Muscle layer of colon (tissue), 2 donors: ENCODE results near the gene PPP1R13B.

Experiments
- H3K27ac ChIP-seq: one replicate; pipeline ENCODE4 v1.7.0; 2013; ENCODE audit warnings: low read depth, mild to moderate bottlenecking, low read length, moderate library complexity
- H3K27me3 ChIP-seq, 2 donors: one replicate each; pipeline ENCODE4 v1.7.0; 2013; ENCODE audit warnings: low read length in 2 of 2, mild to moderate bottlenecking in 2 of 2; ENCODE audit not compliant: insufficient read depth in 2 of 2, control insufficient read depth in 1 of 2
- H3K36me3 ChIP-seq: one replicate; pipeline ENCODE4 v1.7.0; 2013; ENCODE audit warnings: mild to moderate bottlenecking, low read length; ENCODE audit not compliant: insufficient read depth
- H3K4me1 ChIP-seq: one replicate; pipeline ENCODE4 v1.7.0; 2013; ENCODE audit warnings: mild to moderate bottlenecking, low read length; ENCODE audit not compliant: insufficient read depth
- H3K4me3 ChIP-seq, 2 donors: one replicate each; pipeline ENCODE4 v1.7.0; 2013; ENCODE audit warnings: low read length in 2 of 2, low read depth in 1 of 2, mild to moderate bottlenecking in 1 of 2, moderate library complexity in 1 of 2
- H3K9ac ChIP-seq: one replicate; pipeline ENCODE4 v1.7.0; 2013; ENCODE audit warnings: low read length
- H3K9me3 ChIP-seq: one replicate; pipeline ENCODE4 v1.7.0; 2013; ENCODE audit warnings: mild to moderate bottlenecking, low read length
- donor health status: abdominal sarcoma.
- donor health status: Adenocarcinoma of cecum.

Gene PPP1R13B

DNA sequence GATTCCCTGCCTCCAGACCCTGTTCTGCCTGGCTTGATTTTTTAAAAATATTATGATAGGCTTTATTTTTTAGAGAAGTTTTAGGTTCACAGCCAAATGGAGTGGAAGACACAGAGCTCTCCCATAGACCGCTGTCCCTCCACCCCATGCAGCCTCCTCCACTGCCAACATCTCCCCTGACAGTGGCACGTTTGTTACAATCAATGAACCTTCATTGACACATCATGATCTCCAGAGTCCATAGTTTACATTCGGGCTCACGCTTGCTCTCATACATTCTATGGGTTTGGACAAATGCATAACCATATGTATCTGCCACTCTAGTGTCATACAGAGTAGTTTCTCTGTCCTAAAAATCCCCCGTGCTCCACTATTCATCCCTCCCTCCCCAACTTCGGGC is 15.9 kb upstream of the PPP1R13B start:
- Histone ChIP-seq H3K9ac (no peak overlapping the region), H3K27ac (no peak overlapping the region), H3K4me1 (peaks cover 8% of the 10 kb centered on the region), H3K4me3 (no peak overlapping the region), H3K27me3 (no peaks in the 10 kb centered on the region), H3K36me3 (no peaks in the 10 kb centered on the region), H3K9me3 (no peaks in the 10 kb centered on the region)

DNA sequence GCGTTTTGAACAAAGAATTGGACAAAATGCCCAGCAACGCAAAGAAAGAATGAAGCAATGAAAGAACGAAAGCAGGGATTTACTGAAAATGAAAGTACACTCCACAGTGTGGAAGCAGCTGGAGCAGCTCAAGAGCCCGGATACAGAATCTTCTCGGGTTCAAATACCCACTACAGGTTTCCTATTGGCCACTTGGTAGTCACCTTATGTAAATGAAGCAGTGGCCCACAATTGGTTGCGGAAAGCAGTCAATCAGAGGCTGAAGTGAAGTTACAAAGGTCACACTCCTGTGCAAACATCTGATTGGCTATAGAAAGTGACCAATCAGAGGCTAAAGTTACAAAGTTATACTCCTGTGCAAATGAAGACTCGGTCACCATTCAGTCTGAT is 15.0 kb upstream of the PPP1R13B start:
- Histone ChIP-seq H3K27me3 (no peaks in the 10 kb centered on the region), H3K9ac (no peak overlapping the region), H3K4me1 (no peaks in the 10 kb centered on the region), H3K4me3 (no peak overlapping the region), H3K27ac (no peak overlapping the region), H3K9me3 (no peaks in the 10 kb centered on the region), H3K36me3 (no peaks in the 10 kb centered on the region)

DNA sequence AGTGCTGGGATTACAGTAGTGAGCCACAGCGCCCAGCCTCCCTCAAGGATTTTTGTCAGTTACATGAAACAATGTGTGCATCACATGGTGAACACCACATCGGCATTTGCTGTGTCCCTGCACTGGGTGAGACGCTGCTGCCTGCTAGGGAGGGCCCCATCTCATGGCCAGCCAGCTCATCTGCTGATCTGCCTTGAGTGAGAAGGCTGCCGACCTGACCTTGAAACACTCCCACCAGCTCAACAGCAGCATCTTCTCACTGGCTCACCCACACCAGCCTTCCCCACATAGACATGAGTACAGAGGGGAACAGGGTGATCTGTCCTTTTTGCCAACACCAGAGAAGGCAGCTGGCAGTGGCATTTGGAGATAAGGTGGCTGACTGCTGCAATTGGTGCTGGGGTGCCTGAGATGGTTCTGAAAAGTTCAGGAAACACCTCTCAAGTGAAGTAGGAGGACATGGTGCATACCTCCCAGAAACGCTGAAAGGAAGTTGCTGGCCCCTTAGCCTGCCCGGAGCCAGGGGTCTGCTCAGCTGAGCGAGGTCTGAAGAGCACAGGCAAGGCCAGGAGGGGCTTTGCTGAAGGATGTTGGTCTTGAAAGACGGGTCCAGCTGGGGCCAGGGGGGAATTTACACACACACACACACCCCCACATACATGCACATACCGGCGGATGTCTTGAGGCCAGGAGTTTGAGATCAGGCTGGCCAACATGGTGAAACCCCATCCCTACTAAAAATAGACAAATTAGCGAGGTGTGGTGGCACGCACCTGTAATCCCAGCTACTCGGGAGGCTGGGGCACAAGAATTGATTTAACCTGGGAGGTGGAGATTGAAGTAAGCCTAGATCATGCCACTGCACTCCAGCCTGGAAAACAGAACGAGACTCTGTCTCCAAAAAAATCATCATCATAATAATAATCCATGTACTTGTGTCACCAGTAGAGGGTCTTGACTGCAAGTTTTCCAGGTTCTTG is 14.3 kb upstream of the PPP1R13B start:
- Histone ChIP-seq H3K4me1 (no peaks in the 10 kb centered on the region), H3K4me3 (no peak overlapping the region), H3K36me3 (no peaks in the 10 kb centered on the region), H3K27me3 (no peaks in the 10 kb centered on the region), H3K9ac (no peak overlapping the region), H3K9me3 (no peaks in the 10 kb centered on the region), H3K27ac (no peak overlapping the region)

DNA sequence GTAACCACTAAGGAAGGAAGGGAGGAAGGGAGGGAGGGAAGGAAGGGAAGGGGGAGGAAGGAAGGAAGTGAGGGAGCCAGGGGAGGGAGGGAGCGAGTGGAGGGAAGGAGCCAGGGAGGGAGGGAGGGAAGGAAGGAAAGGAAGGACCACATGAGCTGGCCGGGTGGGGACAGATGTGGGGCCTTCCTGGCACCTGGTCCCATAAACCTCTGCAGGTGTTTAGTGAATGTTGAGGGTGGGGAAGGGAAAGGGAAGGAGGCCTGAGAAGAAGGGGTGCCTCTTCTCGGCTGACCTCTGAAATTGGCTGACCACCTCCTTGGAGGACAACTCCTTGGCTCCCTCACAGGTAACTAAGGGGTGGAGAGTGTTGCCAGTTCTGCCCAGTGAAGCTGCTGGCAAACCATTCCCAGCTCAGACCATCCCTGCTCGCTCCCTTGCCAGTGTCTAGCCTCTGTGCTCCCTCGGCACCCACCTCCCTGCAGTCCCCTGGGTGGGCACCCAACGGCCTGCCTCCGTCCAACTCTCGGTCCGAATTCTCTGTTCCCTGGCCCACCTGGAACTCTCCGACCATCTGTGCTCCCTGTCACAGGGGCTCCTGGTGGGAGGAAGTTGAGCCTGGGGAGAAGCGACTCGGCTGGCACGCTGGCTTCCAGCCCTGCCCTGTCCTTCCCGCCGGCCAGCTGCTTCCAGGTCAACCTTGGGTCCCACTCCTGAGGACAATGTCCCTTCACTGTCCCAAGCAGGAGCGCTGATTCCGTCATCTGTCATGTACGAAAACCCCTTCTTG is 12.2 kb upstream of the PPP1R13B start:
- Histone ChIP-seq H3K9ac (no peak overlapping the region), H3K36me3 (no peaks in the 10 kb centered on the region), H3K4me1 (no peaks in the 10 kb centered on the region), H3K4me3 (no peak overlapping the region), H3K27ac (no peak overlapping the region), H3K27me3 (no peaks in the 10 kb centered on the region), H3K9me3 (no peaks in the 10 kb centered on the region)

DNA sequence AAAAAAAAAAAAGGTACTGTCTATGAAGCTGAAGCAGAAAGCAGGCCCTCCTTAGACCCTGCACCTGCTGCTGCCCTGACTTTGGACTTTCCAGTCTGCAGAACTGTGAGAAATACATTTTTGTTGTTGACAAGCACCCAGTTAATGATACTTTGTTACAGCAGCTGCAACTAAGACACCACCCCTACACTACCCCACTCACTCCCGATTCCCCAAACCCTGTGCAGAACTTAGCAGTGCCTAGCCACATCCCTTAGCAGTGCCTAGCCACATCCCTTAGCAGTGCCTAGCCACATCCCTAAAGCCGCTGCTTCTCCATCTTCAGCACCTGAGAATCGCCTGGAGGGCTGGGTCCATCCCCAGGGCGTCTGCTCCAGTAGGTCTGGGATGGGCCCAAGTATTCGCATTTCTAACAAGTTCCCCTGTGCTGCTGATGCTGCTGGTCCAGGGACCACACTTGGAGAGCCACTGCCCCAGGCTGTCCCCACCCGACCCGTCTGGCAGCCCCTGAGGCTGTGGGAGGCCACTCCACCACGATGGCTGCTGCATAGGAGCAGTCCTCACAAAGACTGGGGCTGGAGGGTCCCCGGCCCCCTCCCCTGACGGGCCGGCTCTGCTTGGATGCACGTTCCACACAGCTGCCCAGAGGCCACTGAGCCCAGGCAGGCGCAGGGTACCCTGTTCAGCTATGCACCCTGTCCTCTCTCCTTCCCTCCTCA is 10.8 kb upstream of the PPP1R13B start:
- no peaks in the 10 kb centered on the region for H3K36me3 ChIP-seq
- H3K27me3 ChIP-seq, result no peaks in the 10 kb centered on the region
- H3K9me3 ChIP-seq, result no peaks in the 10 kb centered on the region
- H3K27ac ChIP-seq, result no peak overlapping the region
- no peak overlapping the region for H3K4me3 ChIP-seq
- no peak overlapping the region for H3K9ac ChIP-seq
- no peaks in the 10 kb centered on the region for H3K4me1 ChIP-seq

DNA sequence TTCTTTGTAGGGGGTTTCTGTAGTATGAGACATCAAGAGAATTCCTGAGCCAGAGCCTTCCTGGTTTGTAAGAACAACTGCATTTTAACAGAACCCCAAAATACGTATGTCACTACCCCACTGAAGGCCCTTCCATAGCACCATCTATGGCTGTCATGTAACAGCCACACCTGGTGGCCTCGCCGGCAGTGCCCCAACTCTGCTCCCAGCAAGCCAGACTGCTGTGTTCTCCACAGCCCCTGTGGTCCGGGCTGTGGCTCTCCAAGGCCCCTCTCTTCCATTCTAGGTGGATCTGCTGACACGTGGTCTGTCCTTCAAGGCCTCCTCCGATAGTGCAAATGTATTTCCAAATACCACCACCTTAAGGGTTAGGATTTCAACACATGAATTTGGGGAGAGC is 9.9 kb upstream of the PPP1R13B start:
- no peak overlapping the region for H3K9ac ChIP-seq
- H3K9me3 ChIP-seq, result no peaks in the 10 kb centered on the region
- H3K27ac ChIP-seq, result no peak overlapping the region
- no peaks in the 10 kb centered on the region for H3K4me1 ChIP-seq
- H3K4me3 ChIP-seq, result no peak overlapping the region
- H3K27me3 ChIP-seq, result no peaks in the 10 kb centered on the region
- no peaks in the 10 kb centered on the region for H3K36me3 ChIP-seq

DNA sequence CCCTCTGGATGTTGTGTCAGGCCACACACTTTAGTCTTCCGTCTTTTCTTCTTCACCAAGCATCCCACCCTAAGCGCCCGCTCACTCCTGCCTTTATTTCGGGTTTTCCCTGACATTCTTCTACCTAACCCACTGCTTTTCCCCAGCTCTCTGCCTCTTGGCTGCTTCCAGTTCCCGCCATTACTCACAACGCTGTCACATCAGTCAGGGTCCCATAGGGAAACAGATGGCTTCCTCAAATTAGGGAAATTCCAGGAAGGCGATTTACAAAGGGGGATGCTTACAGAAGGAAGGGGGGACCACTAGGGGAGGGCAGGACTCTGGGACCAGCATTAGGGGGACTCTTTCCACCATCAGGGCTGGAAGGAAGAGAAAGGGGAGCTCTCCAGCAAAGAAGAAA is 9.2 kb upstream of the PPP1R13B start:
- H3K27me3 ChIP-seq, result no peaks in the 10 kb centered on the region
- no peaks in the 10 kb centered on the region for H3K9me3 ChIP-seq
- H3K4me1 ChIP-seq, result no peaks in the 10 kb centered on the region
- H3K27ac ChIP-seq, result no peak overlapping the region
- H3K9ac ChIP-seq, result no peak overlapping the region
- no peaks in the 10 kb centered on the region for H3K36me3 ChIP-seq
- no peak overlapping the region for H3K4me3 ChIP-seq

DNA sequence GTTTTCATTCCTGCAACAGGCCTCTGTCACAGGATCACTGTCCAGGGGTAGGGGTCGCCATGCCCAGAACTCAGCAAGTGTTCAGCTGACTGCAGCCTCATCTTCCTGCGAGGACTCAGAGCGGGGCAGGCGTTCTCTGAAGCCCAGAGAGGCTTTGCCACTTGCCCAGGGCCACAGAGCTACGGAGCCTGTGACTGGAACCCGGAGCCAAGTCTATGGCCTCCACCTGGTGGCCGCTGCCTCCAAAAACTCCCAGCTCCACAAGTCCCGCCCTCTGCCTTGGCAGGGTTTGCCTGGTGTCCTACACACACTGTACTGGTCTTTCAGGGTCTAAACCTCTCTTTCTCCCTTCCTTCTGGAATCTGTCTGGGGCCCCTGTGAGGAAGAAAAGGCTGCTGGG is 8.7 kb upstream of the PPP1R13B start:
- Histone ChIP-seq H3K27me3 (no peaks in the 10 kb centered on the region), H3K9me3 (no peaks in the 10 kb centered on the region), H3K4me3 (no peak overlapping the region), H3K27ac (no peak overlapping the region), H3K4me1 (no peaks in the 10 kb centered on the region), H3K36me3 (no peaks in the 10 kb centered on the region), H3K9ac (no peak overlapping the region)

DNA sequence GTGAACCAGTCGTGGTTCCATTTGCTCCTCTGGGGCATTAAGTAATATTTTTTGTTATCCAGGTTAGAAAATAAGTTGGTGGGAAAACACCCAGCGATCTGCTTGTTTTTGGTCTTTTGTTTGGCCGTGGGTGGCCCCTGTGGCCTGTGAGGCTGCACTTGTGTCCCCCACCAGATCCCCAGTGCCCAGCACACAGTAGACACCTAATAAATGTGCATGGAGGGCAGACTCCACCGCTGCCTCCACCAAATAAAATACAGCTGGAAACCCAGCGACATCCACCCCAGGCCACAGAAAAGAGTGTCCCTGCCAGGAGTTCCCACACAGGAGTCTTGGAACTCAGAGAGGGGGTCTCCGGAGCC is 8.3 kb upstream of the PPP1R13B start:
- H3K27ac ChIP-seq, result no peak overlapping the region

DNA sequence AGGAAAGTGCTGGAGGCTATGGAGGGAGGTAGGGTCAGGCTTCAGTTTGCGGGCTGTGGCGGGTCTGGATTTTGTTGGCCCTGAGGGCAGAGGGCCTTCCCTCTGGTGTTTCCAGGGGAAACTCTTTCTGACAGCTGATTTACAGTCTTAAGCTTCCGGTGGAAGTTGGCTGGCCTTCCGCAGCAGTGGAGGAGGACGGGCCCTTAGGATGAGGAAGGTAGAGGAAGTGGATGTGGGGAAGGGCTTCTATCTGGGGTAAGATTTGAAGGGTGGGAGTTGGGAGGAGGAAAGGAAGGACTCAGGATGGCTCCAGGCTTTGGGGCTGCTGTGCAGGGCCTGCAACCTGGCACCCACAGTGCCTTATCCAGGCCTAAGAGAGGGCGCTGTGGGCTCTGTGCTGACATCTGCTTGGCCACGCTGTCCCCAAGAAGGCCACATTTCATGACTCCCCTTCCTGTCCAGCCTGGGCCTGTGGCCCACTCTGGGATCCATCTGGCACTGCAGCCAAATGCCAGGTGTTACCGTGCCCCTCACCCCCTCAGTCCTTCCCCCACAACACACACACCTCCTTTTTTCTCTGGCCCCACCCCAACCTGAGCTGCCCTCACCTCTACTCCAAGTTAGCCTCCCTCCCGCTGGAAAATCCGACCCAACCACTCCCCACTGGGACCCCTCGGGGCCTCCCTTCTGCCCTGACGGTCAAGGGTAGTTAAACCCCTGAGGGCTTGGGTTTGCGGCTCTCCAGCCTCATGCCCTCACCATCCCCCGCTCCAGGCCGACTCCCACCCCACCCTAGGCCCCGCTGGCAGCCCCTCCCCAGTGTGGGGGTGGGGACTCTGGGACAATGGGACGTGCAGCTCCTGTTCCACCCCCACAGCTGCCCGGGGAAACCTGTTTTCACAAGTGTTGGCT is 7.7 kb upstream of the PPP1R13B start:
- H3K9ac ChIP-seq, result no peak overlapping the region

More for the DNA sequence above, 8.3 kb upstream of the PPP1R13B start:
- no peaks in the 10 kb centered on the region for H3K9me3 ChIP-seq
- no peaks in the 10 kb centered on the region for H3K36me3 ChIP-seq
- no peak overlapping the region for H3K4me3 ChIP-seq
- H3K4me1 ChIP-seq, result no peaks in the 10 kb centered on the region
- no peak overlapping the region for H3K9ac ChIP-seq
- no peaks in the 10 kb centered on the region for H3K27me3 ChIP-seq

More for the DNA sequence above, 7.7 kb upstream of the PPP1R13B start:
- Histone ChIP-seq H3K4me1 (no peaks in the 10 kb centered on the region), H3K9me3 (no peaks in the 10 kb centered on the region), H3K36me3 (no peaks in the 10 kb centered on the region), H3K27me3 (no peaks in the 10 kb centered on the region), H3K27ac (no peak overlapping the region), H3K4me3 (no peak overlapping the region)
